GM10248 (cell line): ENCODE results near the gene WDTC1.
"Not testable (repeated sequence)": the region's sequence is repeated elsewhere in the genome, so short reads cannot be mapped to it uniquely, and the experiment has no call there.

ENCODE experiments used
- CTCF ChIA-PET: fragments of 300-600 bp; sonication (Branson Sonifier 250); formaldehyde crosslinking; extraction: SDS; loops from one replicate; lab custom pipeline; 2021; ENCODE audit warnings: antibody characterized with exemption; lab: Yijun Ruan, JAX
- POLR2A ChIA-PET: fragments of 350-650 bp; sonication (Branson Sonifier 250); formaldehyde crosslinking; extraction: SDS; loops from one replicate; lab custom pipeline; 2020; ENCODE audit warnings: antibody characterized with exemption; lab: Yijun Ruan, JAX
- DNase-seq: peaks from one replicate; pipeline ENCODE4 v3.0.0; 2012; ENCODE audit errors: extremely low spot score
- CTCF ChIP-seq: IDR thresholded peaks from 2 replicates; pipeline ENCODE4 v1.5.1; 2012; ENCODE audit warnings: mild to moderate bottlenecking, low read depth; ENCODE audit errors: extremely low read depth, missing control alignments, control extremely low read depth

WDTC1 gene

DNA sequence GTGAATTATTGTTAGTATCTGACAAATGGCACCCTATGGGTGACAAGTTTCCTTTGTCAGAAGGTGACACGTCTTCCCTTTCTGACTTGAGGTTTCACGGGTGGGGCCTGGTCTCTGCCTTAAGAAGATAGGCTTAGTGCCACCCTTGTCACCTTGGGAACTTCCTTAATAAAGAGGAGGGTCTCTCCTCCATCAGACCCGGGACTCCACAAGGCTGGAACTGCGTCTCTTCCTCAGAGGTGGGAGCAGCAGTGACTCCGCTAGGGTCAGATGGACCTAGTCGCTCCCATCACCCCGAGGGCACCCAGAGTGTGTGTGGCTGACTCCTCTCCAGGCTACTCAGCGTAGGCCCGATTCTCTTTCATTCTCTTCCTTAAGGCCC lies 774 bp upstream of the WDTC1 start:
- no peak for DNase-seq
- CTCF ChIA-PET, result interaction anchor here (1.1 to 1.3 kb wide), 3 partner anchors 36 to 70 kb away, joined by 3 to 5 read pairs (median 4); no protein-coding TSS in a partner anchor

GRCh38 chr1:27235827-27236226 lies 1.4 kb downstream of the WDTC1 start:
- ChIA-PET CTCF (no interaction called here), POLR2A (interaction anchor here (1.0 kb wide), 1 partner anchor 85 kb away, joined by 3 read pairs; no protein-coding TSS in a partner anchor)
- DNase-seq, result no peak

More for the DNA sequence above, 774 bp upstream of the WDTC1 start:
- POLR2A ChIA-PET, result interaction anchor here (1.5 kb wide), 1 partner anchor 79 kb away, joined by 8 read pairs; the partner anchor contains the start of gene SLC9A1
- no peak for TF ChIP-seq CTCF

DNA sequence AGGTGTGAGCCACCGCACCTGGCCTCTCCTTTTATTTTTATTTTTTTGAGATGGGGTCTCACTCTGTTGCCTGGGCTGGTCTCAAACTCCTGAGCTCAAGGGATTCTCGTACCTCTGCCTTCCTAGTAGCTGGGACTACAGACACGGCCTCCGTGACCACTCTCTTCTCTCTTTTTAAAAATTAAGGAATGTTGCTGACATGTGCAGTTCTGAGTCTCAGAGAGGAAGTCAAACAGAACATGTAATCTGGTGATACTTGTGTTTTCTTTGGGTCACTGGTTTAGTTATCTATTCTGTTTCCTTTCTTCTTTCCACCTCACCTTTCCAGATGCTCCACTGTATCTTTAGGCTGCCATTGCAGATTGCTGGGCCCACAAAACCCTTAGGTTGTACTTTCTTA lies 2.7 kb downstream of the WDTC1 start:
- no peak for TF ChIP-seq CTCF
- ChIA-PET CTCF (interaction anchor here (1.1 to 1.8 kb wide), 2 partner anchors 14 to 61 kb away, joined by 3 to 5 read pairs; no protein-coding TSS in a partner anchor), POLR2A (no interaction called here)
- no peak for DNase-seq

More at GRCh38 chr1:27235827-27236226, 1.4 kb downstream of the WDTC1 start:
- TF ChIP-seq CTCF, result no peak

DNA sequence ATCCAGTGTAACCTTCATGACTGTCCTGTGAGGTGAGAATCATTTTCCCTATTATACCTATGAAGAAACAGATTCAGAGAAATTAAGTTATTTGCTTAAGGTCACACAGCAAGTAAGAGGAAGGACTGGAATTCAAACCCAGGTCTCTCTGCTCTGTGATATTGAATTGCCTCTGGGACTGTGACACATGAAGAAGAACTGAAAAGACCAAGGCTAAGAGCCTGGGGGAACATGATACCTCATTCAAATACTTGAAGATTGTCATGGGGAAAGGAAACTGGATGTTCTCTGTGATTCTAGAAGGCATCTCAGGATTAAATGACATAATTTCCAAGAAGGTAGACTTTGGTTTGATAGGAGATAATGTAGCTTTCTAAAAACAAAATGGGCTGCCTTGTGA lies 3.6 kb downstream of the WDTC1 start:
- POLR2A ChIA-PET, result no interaction called here
- CTCF ChIA-PET, result interaction anchor here (1.1 to 1.8 kb wide), 3 partner anchors 13 to 60 kb away, joined by 3 to 5 read pairs (median 3); no protein-coding TSS in a partner anchor

GRCh38 chr1:27241677-27242076 lies 7.2 kb downstream of the WDTC1 start:
- CTCF ChIA-PET, result interaction anchor here (0.9 to 2.5 kb wide), 6 partner anchors 11 to 139 kb away, joined by 3 to 11 read pairs (median 6); no protein-coding TSS in a partner anchor
- no peak for DNase-seq
- POLR2A ChIA-PET, result interaction anchor here (1.6 kb wide), 1 partner anchor 87 kb away, joined by 4 read pairs; the partner anchor contains the start of gene SLC9A1
- TF ChIP-seq CTCF, result no peak

More for the DNA sequence above, 3.6 kb downstream of the WDTC1 start:
- no peak for TF ChIP-seq CTCF
- DNase-seq, result no peak

- CTCF ChIA-PET, result interaction anchor here (1.1 to 2.9 kb wide), 3 partner anchors 11 to 313 kb away, joined by 3 to 9 read pairs (median 3); no protein-coding TSS in a partner anchor
- POLR2A ChIA-PET, DNase-seq: not testable (repeated sequence)
Measured at GRCh38 chr1:27243665-27244064, 9.2 kb downstream of the WDTC1 start.

DNA sequence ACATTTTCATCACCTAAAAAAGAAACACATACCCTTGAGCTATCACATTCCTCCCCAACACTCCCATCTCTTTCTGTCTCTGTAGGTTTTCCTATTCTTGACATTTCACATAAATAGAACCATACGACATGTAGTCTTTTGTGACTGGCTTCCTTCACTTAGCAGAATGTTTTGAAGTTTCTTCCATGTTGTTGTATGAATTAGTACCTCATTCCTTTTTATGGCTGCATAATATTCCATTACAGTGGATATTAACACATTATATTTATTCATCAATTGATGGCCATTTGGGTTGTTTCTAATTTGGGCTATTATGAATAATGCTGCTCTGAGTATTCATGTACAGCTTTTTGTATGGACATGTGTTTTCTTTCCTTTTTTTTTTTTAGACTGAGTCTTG lies 11.8 kb downstream of the WDTC1 start:
- no peak for TF ChIP-seq CTCF
- ChIA-PET POLR2A (no interaction called here), CTCF (interaction anchor here (1.4 to 1.8 kb wide), 2 partner anchors 56 to 202 kb away, joined by 3 to 5 read pairs; no protein-coding TSS in a partner anchor)
- no peak for DNase-seq
